WTC11 (cell line): Measurements from ENCODE around the gene PBRM1. TPM values are rescaled to one million over a fixed set of nuclear protein-coding genes. Genes with fewer than 3 reads are reported as not detected.

ENCODE experiments used
- ATAC-seq: fragments of 200-7000 bp; cut with Tn5 transposase; 2 replicates; pipeline ENCODE4 v1.10.0; 2021; ENCODE audit warnings: mild to moderate bottlenecking, moderate library complexity
- CTCF ChIA-PET: fragments of 300-600 bp; sonication (Branson Sonifier 250); formaldehyde crosslinking; loops from one replicate; lab custom pipeline; 2021; ENCODE audit warnings: antibody characterized with exemption; lab: Charles Lee
- POLR2A ChIA-PET: fragments of 350-600 bp; sonication (Branson Sonifier 250); formaldehyde crosslinking; loops from one replicate; lab custom pipeline; 2021; ENCODE audit warnings: antibody characterized with exemption; lab: Charles Lee
- DNase-seq: peaks from one replicate; pipeline ENCODE4 v3.0.0; 2021; ENCODE audit warnings: low spot score
- H3K27ac Mint-ChIP-seq: 2 replicates; pipeline ENCODE4 v1.8.0; 2021; ENCODE audit warnings: mixed read lengths
- H3K27me3 Mint-ChIP-seq: 2 replicates; pipeline ENCODE4 v1.8.0; 2021; ENCODE audit warnings: low read depth, mild to moderate bottlenecking, moderate library complexity, mixed read lengths
- H3K36me3 Mint-ChIP-seq: 2 replicates; pipeline ENCODE4 v1.8.0; 2021; ENCODE audit warnings: mixed read lengths
- H3K4me1 Mint-ChIP-seq: 2 replicates; pipeline ENCODE4 v1.8.0; 2022; ENCODE audit warnings: mixed read lengths
- H3K4me3 Mint-ChIP-seq: 2 replicates; pipeline ENCODE4 v1.8.0; 2021; ENCODE audit warnings: mild to moderate bottlenecking, moderate library complexity, mixed read lengths
- H3K9me3 Mint-ChIP-seq: 2 replicates; pipeline ENCODE4 v1.8.0; 2021; ENCODE audit warnings: mixed read lengths
- AR ChIP-seq: fragments of 250-450 bp; sonication (Bioruptor Pico); IDR thresholded peaks from 2 replicates; pipeline ENCODE4 v1.9.0; 2021; ENCODE audit warnings: mild to moderate bottlenecking
- ATF1 ChIP-seq: sonication (generic); formaldehyde crosslinking; IDR thresholded peaks from 2 replicates; pipeline ENCODE4 v1.8.1; 2023; ENCODE audit warnings: mild to moderate bottlenecking, moderate library complexity, missing genetic modification reagents
- CDX4 ChIP-seq: fragments of 250-450 bp; sonication (Bioruptor Pico); IDR thresholded peaks from 2 replicates; pipeline ENCODE4 v1.9.0; 2021; ENCODE audit warnings: moderate library complexity, mild to moderate bottlenecking, inconsistent platforms, borderline replicate concordance
- CREM ChIP-seq: sonication (generic); formaldehyde crosslinking; IDR thresholded peaks from 2 replicates; pipeline ENCODE4 v1.8.1; 2022; ENCODE audit warnings: mild to moderate bottlenecking, missing genetic modification reagents, moderate library complexity
- CTCF ChIP-seq: fragments of 200-600 bp; IDR thresholded peaks from 2 replicates; pipeline ENCODE4 v1.8.0; 2022; ENCODE audit warnings: antibody characterized with exemption
- E2F1 ChIP-seq: sonication (generic); formaldehyde crosslinking; IDR thresholded peaks from 2 replicates; pipeline ENCODE4 v1.8.0; 2022; ENCODE audit warnings: mild to moderate bottlenecking, missing genetic modification reagents
- E2F5 ChIP-seq: sonication (generic); formaldehyde crosslinking; IDR thresholded peaks from 2 replicates; pipeline ENCODE4 v1.8.1; 2022; ENCODE audit warnings: mild to moderate bottlenecking, moderate library complexity, missing genetic modification reagents
- GRHL2 ChIP-seq: fragments of 250-450 bp; sonication (Bioruptor Pico); IDR thresholded peaks from 2 replicates; pipeline ENCODE4 v1.8.0; 2022; ENCODE audit warnings: mild to moderate bottlenecking, moderate library complexity; ENCODE audit not compliant: insufficient replicate concordance, severe bottlenecking
- IRF2 ChIP-seq: sonication (generic); formaldehyde crosslinking; IDR thresholded peaks from 2 replicates; pipeline ENCODE4 v1.8.0; 2022; ENCODE audit warnings: low read depth, missing genetic modification reagents, borderline replicate concordance
- NR2C2 ChIP-seq: sonication (generic); formaldehyde crosslinking; IDR thresholded peaks from 2 replicates; pipeline ENCODE4 v1.8.0; 2022; ENCODE audit warnings: mild to moderate bottlenecking, missing genetic modification reagents
- PREB ChIP-seq: sonication (generic); formaldehyde crosslinking; IDR thresholded peaks from 2 replicates; pipeline ENCODE4 v1.8.1; 2022; ENCODE audit warnings: mild to moderate bottlenecking, missing genetic modification reagents, moderate library complexity, borderline replicate concordance
- PRRX2 ChIP-seq: fragments of 250-450 bp; sonication (Bioruptor Pico); IDR thresholded peaks from 2 replicates; pipeline ENCODE4 v1.8.0; 2021; ENCODE audit warnings: mild to moderate bottlenecking
- RELA ChIP-seq: sonication (generic); formaldehyde crosslinking; IDR thresholded peaks from 2 replicates; pipeline ENCODE4 v1.8.1; 2022; ENCODE audit warnings: missing genetic modification reagents, mild to moderate bottlenecking, borderline replicate concordance
- SMAD3 ChIP-seq: sonication (generic); formaldehyde crosslinking; IDR thresholded peaks from 2 replicates; pipeline ENCODE4 v1.8.0; 2022; ENCODE audit warnings: missing genetic modification reagents, mild to moderate bottlenecking, borderline replicate concordance
- SMAD4 ChIP-seq: sonication (generic); formaldehyde crosslinking; IDR thresholded peaks from 2 replicates; pipeline ENCODE4 v1.8.0; 2022; ENCODE audit warnings: mild to moderate bottlenecking, missing genetic modification reagents
- ZNF121 ChIP-seq: sonication (generic); formaldehyde crosslinking; IDR thresholded peaks from 2 replicates; pipeline ENCODE4 v1.8.0; 2023; ENCODE audit warnings: missing genetic modification reagents
- ZNF138 ChIP-seq: sonication (generic); formaldehyde crosslinking; conservative IDR thresholded peaks from 2 replicates; pipeline ENCODE4 v1.8.1; 2022; ENCODE audit warnings: mild to moderate bottlenecking, moderate library complexity, missing genetic modification reagents
- ZNF281 ChIP-seq: sonication (generic); formaldehyde crosslinking; IDR thresholded peaks from 2 replicates; pipeline ENCODE4 v1.8.0; 2023; ENCODE audit warnings: mild to moderate bottlenecking, missing genetic modification reagents
- total RNA-seq: library from RNA; stranded (reverse); gene quantifications from 3 replicates; pipeline ENCODE4 v1.2.3, GENCODE V29; 2021

The PBRM1 gene
- total RNA-seq, 1 experiment from 2014 or later = 48.8 TPM

GRCh38 chr3:52682016-52682415 is 3.7 kb downstream of the PBRM1 start:
- ATAC-seq (peak; percentile 18; the same call in 1 of the 2 replicates), DNase-seq (no peak)
- POLR2A ChIA-PET = no interaction called here
- Mint-ChIP-seq H3K4me3 (no peak overlapping the region), H3K36me3 (peaks cover 30% of the 10 kb centered on the region), H3K9me3 (no peaks in the 10 kb centered on the region), H3K4me1 (peaks cover 22% of the 10 kb centered on the region), H3K27ac (peak overlapping the region; percentile 16; the same call in 1 of the 2 replicates), H3K27me3 (no peaks in the 10 kb centered on the region; the same call in 1 of the 2 replicates)
- CTCF ChIA-PET = interaction anchor here (1.0 kb wide), 1 partner anchor 117 kb away, joined by 3 read pairs; no protein-coding TSS in a partner anchor
- TF ChIP-seq E2F1 (CRISPR knock-in tag) (no peak), AR (CRISPR knock-in tag) (no peak)

- peak overlapping the region; percentile 16 for H3K27ac Mint-ChIP-seq
- ATAC-seq (no peak), DNase-seq (no peak)
- no peaks in the 10 kb centered on the region; the same call in 1 of the 2 replicates for H3K27me3 Mint-ChIP-seq
- ChIA-PET POLR2A (no interaction called here), CTCF (interaction anchor here (1.0 kb wide), 1 partner anchor 117 kb away, joined by 3 read pairs; no protein-coding TSS in a partner anchor)
- no peak overlapping the region for H3K4me3 Mint-ChIP-seq
- peaks cover 30% of the 10 kb centered on the region for H3K36me3 Mint-ChIP-seq
- peaks cover 18% of the 10 kb centered on the region for H3K4me1 Mint-ChIP-seq
- TF ChIP-seq CTCF (no peak), PREB (CRISPR knock-in tag) (no peak), ATF1 (CRISPR knock-in tag) (no peak), PRRX2 (CRISPR knock-in tag) (no peak), CDX4 (CRISPR knock-in tag) (no peak), IRF2 (no peak), RELA (CRISPR knock-in tag) (no peak), SMAD4 (CRISPR knock-in tag) (no peak), ZNF138 (CRISPR knock-in tag) (no peak), SMAD3 (CRISPR knock-in tag) (no peak), CREM (no peak), GRHL2 (CRISPR knock-in tag) (no peak), NR2C2 (CRISPR knock-in tag) (no peak), ZNF121 (CRISPR knock-in tag) (no peak), ZNF281 (no peak), E2F5 (CRISPR knock-in tag) (no peak)
- no peaks in the 10 kb centered on the region for H3K9me3 Mint-ChIP-seq
Measured at GRCh38 chr3:52681596-52681995, 4.1 kb downstream of the PBRM1 start.
